Stimulated activated CD4-positive, alpha-beta T cell treated with anti-CD3 and anti-CD28 coated beads, Interleukin-15, amount 100 ng/mL, for 24 hours (primary cell): Measurements from ENCODE around the gene DSG2.

Experiments
- DNase-seq: peaks from one replicate; pipeline ENCODE4 v3.0.0-alpha.2; 2020

Gene DSG2

DNA sequence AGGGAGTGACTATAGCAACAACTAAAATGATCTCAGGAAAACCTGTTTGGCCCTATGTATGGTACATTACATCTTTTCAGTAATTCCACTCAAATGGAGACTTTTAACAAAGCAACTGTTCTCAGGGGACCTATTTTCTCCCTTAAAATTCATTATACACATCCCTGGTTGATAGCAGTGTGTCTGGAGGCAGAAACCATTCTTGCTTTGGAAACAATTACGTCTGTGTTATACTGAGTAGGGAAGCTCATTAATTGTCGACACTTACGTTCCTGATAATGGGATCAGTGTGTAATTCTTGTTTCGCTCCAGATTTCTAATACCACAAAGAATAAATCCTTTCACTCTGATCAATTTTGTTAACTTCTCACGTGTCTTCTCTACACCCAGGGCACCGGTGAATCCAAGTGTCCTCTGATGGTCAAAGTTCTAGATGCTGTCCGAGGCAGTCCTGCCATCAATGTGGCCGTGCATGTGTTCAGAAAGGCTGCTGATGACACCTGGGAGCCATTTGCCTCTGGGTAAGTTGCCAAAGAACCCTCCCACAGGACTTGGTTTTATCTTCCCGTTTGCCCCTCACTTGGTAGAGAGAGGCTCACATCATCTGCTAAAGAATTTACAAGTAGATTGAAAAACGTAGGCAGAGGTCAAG, 94.7 kb downstream of the DSG2 start:
- DNase-seq: no peak

DNA sequence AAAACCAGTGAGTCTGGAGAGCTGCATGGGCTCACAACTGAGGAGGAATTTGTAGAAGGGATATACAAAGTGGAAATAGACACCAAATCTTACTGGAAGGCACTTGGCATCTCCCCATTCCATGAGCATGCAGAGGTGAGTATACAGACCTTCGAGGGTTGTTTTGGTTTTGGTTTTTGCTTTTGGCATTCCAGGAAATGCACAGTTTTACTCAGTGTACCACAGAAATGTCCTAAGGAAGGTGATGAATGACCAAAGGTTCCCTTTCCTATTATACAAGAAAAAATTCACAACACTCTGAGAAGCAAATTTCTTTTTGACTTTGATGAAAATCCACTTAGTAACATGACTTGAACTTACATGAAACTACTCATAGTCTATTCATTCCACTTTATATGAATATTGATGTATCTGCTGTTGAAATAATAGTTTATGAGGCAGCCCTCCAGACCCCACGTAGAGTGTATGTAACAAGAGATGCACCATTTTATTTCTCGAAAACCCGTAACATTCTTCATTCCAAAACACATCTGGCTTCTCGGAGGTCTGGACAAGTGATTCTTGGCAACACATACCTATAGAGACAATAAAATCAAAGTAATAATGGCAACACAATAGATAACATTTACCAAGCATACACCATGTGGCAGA, 97.3 kb downstream of the DSG2 start:
- DNase-seq: no peak

DNA sequence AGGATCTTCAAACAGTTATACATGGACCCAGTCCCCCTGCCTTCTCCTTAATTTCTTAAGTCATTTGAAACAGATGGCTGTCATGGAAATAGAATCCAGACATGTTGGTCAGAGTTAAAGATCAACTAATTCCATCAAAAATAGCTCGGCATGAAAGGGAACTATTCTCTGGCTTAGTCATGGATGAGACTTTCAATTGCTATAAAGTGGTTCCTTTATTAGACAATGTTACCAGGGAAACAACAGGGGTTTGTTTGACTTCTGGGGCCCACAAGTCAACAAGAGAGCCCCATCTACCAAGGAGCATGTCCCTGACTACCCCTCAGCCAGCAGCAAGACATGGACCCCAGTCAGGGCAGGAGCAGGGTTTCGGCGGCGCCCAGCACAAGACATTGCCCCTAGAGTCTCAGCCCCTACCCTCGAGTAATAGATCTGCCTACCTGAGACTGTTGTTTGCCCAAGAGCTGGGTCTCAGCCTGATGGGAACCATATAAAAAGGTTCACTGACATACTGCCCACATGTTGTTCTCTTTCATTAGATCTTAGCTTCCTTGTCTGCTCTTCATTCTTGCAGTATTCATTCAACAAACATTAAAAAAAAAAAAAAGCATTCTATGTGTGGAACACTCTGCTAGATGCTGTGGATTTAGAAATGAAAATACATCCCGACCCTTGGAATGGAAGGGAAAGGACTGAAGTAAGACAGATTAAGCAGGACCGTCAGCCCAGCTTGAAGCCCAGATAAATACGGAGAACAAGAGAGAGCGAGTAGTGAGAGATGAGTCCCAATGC, 98.3 kb downstream of the DSG2 start:
- no peak for DNase-seq

DNA sequence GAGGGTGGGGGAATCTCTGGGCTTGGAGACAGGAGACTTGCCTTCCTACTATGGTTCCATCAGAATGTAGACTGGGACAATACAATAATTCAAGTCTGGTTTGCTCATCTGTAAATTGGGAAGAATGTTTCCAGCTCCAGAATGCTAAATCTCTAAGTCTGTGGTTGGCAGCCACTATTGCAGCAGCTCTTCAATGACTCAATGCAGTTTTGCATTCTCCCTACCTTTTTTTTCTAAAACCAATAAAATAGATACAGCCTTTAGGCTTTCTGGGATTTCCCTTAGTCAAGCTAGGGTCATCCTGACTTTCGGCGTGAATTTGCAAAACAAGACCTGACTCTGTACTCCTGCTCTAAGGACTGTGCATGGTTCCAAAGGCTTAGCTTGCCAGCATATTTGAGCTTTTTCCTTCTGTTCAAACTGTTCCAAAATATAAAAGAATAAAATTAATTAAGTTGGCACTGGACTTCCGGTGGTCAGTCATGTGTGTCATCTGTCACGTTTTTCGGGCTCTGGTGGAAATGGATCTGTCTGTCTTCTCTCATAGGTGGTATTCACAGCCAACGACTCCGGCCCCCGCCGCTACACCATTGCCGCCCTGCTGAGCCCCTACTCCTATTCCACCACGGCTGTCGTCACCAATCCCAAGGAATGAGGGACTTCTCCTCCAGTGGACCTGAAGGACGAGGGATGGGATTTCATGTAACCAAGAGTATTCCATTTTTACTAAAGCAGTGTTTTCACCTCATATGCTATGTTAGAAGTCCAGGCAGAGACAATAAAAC, 100.2 kb downstream of the DSG2 start:
- DNase-seq: no peak
